Measurements from ENCODE around the gene TDRD7.

DNA sequence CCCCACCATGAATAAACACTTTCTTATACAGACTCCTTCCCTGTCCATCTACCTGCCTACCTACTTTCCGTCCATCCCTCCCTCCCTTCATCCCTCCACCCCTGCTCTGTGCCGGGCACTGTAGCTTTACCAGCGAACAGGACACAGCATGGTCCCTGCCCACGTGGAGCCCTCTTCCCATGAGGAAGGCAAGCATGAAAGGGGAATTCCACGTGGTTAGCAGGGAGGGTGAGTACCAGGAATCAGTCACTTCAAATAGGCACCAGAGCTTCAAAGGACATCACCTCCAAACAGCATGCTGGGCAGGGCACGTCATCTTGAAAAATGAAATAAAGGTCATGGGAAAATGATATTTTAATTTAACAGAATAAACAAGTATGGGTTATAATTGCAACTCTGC is 35.0 kb upstream of the TDRD7 start:
- TF ChIP-seq, protein P1, sequence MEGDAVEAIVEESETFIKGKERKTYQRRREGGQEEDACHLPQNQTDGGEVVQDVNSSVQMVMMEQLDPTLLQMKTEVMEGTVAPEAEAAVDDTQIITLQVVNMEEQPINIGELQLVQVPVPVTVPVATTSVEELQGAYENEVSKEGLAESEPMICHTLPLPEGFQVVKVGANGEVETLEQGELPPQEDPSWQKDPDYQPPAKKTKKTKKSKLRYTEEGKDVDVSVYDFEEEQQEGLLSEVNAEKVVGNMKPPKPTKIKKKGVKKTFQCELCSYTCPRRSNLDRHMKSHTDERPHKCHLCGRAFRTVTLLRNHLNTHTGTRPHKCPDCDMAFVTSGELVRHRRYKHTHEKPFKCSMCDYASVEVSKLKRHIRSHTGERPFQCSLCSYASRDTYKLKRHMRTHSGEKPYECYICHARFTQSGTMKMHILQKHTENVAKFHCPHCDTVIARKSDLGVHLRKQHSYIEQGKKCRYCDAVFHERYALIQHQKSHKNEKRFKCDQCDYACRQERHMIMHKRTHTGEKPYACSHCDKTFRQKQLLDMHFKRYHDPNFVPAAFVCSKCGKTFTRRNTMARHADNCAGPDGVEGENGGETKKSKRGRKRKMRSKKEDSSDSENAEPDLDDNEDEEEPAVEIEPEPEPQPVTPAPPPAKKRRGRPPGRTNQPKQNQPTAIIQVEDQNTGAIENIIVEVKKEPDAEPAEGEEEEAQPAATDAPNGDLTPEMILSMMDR (IDR thresholded peaks at IDR 0.05): no peak
- no peak for TF ChIP-seq EZH2 (IDR thresholded peaks at IDR 0.05; ENCODE audit: borderline replicate concordance, insufficient read depth, low read depth, low read length, poor library complexity, severe bottlenecking)

Data from B cell (primary cell).